HG02642 (cell line): ENCODE data around the gene TBC1D1.

Source experiments
- ATAC-seq: cut with Tn5 transposase; IDR thresholded peaks from one replicate; pipeline ENCODE4 v1.9.1; 2021; ENCODE audit warnings: mild to moderate bottlenecking; ENCODE audit not compliant: unreplicated experiment, poor library complexity

TBC1D1 gene

GRCh38 chr4:37884855-37885487 lies 5.9 kb upstream of the TBC1D1 start:
- ATAC-seq = no peak

- no peak for ATAC-seq
Measured at GRCh38 chr4:37885496-37885895, 5.4 kb upstream of the TBC1D1 start.

GRCh38 chr4:37889849-37890800 lies 759 bp upstream of the TBC1D1 start:
- peak; percentile 8 for ATAC-seq

- peak; percentile 44 for ATAC-seq
Measured at GRCh38 chr4:37891260-37892159, 626 bp downstream of the TBC1D1 start.

GRCh38 chr4:37892641-37893040 lies 1.8 kb downstream of the TBC1D1 start:
- ATAC-seq = peak; percentile 53

GRCh38 chr4:37893164-37893563 lies 2.3 kb downstream of the TBC1D1 start:
- ATAC-seq = no peak

- no peak for ATAC-seq
Measured at GRCh38 chr4:37895271-37895670, 4.4 kb downstream of the TBC1D1 start.

GRCh38 chr4:37896206-37896860 lies 5.4 kb downstream of the TBC1D1 start:
- no peak for ATAC-seq

- ATAC-seq = no peak
Measured at GRCh38 chr4:37902212-37902611, 11.3 kb downstream of the TBC1D1 start.

GRCh38 chr4:37902738-37903693 lies 12.1 kb downstream of the TBC1D1 start:
- no peak for ATAC-seq

- ATAC-seq = no peak
Measured at GRCh38 chr4:37903901-37904300, 13.0 kb downstream of the TBC1D1 start.

- ATAC-seq = no peak
Measured at GRCh38 chr4:37904824-37905223, 13.9 kb downstream of the TBC1D1 start.

- ATAC-seq = no peak
Measured at GRCh38 chr4:37905533-37906169, 14.8 kb downstream of the TBC1D1 start.

- ATAC-seq = no peak
Measured at GRCh38 chr4:37908488-37909331, 17.8 kb downstream of the TBC1D1 start.

GRCh38 chr4:37909332-37910090 lies 18.6 kb downstream of the TBC1D1 start:
- no peak for ATAC-seq

GRCh38 chr4:37910091-37910486 lies 19.2 kb downstream of the TBC1D1 start:
- no peak for ATAC-seq

GRCh38 chr4:37914539-37914938 lies 23.7 kb downstream of the TBC1D1 start:
- no peak for ATAC-seq
